ENCODE data around the gene LRRC8C.

Gene LRRC8C

DNA sequence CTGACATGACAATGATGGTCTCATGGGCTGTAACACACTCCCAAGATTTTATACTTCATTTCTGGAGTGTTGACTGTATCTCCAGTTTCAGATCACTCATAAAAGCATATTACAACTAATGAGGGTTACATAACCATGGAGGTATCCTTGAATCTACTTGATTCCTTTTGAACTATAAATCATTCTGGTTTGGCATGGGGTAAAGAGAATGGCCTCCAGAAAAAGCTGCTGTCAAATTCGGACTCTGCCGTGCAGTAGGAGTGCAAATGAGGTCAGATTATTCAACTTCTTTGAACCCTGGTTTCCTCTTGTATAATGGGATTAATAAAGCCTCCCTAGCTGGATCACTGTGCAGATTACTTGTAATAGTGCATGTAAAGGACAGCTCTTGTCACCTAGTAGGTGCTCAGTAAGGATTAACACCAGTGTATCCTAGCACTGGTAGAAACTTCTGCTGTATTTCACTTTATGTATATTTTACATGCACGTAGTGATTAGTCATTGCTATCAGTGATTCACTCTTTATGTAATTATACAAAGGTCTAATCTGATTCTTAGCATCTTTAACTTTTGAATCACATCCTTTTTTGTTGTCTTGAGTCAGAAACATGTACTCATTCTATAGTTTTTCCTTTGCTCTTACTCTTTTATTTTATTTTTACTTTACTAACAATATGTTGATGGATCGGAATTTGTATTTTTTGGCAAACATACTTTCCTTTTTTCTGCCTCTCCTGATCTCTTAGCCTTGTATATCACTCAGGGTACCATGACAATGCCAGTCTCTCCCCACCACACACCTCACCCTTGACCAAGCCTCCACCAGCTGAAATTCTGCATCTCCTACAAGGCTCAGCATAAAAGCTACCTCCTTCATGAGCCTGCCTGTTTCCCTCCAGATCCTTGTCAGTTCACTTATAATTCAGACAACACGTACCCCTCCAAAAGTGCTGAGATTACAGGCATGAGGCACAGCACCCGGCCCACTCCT, 3.2 kb downstream of the LRRC8C start:
- no peak for DNase-seq

DNA sequence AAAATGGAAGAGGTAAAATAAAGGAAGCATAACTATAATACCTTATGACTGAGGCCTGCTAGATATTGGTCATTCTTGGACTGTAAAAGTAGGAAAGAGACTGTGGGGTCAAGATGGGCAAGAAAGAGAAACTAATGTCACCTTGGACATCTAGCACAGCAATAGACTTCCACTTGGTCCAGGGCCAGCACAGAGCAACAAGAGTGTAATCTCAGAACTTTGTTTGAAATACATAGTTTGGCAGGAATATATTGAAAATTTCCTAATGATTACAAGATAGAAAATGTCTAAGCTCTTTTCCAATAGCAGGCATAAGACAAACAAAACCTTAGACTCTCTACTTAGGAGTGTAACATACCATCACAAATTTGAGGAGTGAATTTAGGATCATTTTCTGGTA, 4.6 kb downstream of the LRRC8C start:
- DNase-seq: no peak

DNA sequence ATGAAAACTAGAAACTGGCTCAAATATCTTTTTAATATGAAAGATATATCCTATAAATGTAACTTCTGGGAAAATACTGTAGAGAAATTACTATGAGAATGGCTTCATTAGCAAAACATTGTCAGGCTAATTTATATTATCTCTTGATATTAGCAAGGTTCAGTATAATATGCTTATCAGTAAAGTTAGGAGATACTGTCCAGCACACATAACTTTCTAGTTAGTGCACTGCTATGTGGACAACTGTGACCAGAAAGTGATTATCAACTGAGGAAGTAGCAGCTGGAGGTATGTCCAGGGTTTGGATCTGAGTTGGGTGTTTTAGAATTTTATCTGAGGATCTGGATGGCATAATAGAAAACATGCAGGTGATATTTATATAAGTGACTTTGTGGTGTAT, 7.5 kb downstream of the LRRC8C start:
- no peak for DNase-seq

DNA sequence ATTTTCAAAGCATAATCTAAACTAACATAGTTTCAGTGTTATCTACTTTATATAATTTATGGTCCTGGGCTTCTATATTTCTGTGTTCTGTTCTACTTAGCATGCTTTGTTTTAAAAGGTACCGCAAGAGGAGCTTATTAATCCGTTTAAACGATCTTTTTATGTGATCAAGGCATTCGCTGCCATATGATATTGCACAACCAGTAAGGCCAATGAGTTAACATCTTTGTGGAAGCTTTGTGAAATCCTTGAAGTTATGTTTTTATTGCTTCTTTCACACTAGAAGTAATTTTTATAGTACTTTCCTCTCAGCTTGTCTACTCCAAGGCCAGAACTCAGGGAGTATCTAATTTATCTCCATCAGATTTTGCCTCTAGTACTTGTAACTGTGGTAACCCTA, 8.9 kb downstream of the LRRC8C start:
- no peak for DNase-seq

DNA sequence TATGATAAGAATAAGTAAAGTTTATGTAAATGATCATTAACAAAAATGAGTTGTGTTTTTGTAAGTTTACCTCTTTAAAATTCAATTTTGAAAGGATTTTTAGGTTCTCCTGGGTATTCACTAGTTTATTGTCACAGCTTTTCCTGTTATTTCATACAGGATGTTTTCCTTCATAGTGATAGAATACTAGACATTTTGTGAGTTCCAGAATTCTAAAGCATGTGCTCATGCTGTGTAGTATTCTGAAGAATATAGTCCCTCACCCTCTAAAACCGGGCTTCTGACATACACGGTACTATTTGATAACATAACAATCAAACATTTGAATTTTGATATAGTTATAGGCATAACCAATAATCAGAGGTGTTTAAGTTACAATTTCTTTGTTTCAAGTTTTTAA, 10.7 kb downstream of the LRRC8C start:
- no peak for DNase-seq

DNA sequence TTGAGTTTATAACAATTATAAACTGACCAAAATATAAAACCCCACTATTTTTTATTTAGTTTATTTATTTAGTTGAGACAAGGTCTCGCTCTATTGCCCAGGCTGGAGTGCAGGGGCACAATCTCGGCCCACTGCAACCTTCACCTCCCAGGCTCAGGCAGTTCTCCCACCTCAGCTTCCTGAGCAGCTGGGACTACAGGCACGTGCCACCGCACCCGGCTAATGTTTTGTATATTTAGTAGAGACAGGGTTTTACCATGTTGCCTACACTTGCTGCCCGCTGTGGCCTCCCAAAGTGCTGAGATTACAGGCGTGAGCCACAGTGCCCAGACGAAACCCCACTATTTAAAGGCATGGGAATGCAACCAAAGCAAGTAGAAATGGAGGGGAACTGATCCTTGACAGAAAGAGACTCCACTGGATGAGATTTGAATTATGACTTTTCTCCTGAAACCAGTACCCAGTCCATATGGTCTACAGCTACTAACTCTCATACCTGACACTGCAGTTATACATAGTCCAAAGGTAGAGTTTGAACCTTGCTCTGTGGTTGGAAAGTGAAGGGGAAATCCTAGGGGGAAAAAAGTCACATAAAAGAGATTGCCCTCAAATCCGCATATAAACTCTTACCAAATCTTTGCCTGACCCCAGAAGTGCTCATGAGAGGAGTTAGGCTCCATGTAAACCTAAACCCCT, 11.3 kb downstream of the LRRC8C start:
- no peak for DNase-seq

DNA sequence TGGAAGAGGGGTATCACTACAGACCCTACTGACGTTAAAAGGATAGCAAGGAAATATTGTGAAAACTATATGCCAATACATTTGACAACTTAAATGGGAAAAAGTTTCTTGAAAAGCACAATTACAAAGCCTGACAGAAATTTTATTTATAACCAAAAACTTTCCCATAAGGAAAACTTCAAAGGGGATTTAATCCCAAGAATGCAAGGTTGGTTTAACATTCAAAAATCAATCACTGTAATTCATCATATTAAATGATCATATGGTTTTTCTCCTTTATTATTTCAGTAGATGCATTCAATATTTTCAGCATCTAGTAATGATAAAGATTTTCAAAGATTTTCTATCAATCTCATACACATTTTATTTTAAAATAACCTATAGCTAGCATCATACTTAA, 13.3 kb downstream of the LRRC8C start:
- no peak for DNase-seq

DNA sequence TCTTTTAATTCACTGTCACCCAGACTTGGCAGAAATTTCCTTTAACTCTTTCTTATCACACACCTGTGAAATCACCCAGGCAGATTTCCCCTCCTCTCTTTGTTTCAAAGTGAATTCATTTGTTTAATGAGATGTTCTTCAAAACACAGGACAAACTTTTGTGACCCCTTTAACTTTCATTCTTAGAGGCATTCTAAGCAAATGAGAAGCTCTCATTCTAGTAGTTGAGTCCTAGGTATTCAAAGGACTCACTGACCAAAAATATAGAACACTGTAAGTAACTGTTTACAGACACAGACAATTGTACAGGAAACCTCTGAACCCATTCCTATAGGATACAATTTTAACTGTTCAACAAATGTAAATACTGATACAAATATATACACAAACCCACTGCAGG, 16.9 kb downstream of the LRRC8C start:
- DNase-seq: no peak

DNA sequence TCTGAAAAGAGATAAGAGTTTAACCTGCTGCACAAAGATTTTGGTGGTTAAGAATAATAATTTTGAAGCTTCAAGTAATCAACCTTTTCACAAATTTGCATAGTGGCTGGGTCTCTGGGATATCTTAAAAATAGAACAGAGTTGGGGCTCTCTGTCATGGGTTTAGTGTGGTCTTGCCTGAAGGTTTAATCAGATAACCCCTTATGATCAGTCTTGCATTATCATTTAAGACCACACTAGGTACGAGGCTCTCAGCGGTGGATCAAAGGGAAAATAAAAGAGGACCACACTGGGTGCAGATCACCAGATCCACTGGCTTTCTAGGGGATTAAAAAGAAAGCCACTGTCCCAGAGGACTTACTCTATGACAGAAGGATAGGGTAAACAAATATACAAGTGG, 19.5 kb downstream of the LRRC8C start:
- no peak for DNase-seq

DNA sequence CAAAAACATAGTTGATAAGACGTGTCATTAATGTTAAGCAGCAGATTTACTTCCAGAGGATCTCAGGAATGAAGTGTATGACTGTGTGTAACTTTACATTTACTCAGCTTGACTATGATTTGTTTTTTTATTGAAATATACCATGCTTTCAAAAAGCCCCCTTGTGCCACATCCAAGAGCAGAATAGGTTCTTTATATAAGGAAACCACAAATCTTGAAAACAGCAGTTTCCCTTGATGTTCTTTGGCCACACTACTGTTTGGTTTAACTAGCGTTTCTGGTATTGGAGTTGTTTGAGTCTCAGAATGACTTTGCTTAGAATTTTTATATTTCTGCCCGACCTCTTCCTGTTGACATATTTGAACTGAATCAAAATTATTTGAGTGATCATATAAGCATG, 25.0 kb downstream of the LRRC8C start:
- DNase-seq: no peak

DNA sequence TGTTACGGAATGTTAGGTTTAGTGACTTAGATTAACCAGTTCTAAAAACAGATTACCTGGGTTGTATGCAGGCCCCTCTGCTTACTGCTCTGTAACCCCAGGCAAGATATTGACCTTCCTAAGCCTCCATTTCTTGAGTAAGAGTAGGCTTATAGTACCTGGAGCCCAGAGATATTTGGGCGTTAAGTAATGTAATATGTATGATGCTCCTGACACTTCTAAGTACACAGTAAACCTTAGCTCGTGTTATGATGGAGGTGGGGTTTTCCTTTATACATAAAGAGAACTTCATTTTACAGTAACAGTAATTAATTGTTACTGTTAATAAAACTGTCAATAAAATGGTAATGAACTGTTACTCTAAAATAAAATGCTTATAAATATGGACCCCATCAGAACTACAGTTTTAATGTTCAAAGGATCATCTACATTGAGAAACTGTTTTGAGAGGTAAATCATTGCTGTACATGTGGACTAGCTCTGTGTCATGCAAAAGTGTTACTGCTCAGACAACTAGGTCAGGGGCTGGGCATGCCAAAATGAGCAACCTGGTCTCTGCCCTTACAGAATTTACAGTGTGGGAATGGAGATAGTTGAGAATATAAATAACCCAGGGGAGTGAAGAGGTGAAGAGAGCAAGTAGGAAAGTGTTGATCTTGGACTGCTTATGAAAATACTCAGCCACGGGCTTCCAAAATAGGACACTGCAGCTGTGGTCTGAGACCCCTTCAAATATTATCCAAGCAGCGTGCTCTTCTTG, 26.6 kb downstream of the LRRC8C start:
- DNase-seq: no peak

DNA sequence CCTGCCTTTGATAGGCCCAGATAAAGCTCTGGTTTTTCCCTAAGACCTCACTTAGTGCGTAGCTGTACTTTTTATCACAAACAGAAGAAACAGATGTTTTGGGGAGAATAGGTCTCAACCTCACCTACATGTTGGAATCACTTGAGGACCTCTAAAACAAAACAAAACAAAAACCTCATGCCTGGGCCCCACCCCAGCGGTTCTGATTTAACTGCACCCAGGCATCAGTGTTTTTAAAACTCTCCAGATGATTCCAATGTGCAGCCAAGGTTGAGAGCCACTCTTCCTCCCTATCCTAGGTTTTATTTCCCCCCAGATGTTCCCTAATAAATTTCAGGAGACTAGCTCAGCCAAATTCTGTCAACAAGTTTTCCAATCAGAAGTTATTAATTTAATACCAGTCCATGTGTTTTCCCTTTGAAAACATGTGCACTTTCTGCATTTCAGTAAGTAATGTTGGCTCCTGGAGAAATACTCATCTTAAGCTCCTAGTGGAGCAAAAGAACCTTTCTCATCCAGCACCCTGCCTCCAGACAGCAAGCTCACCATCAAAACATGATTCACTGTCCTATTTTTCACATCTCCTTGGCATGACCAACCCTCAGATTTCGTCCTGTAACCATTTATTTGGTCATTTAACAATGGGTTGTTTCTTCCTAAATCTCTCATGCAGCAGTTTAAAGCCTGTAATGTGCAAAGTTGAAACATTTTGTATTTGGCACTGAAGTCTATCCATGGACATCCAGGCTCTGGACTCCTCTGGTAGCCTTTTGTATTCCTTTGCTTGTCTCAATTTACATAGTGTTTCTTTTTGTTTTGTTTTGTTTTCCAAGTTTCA, 27.5 kb downstream of the LRRC8C start:
- peak; percentile 34 for DNase-seq

DNA sequence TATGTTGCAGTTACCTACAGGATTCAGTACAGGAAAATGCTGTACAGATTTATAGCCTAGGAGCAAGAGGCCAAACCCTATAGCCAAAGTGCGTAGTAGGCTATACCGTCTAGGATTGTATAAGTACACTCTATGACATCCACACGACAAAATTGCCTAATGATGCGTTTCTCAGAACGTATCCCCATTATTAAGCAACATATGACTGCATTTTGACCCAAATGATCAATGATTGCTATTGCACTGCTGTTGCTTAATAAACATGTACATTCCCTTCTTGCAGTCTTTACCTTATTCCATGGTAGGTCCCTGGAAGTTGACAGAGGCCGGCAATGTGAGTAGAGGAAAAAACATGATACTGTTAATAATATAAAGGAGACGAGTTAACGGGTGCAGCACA, 33.0 kb downstream of the LRRC8C start:
- DNase-seq: no peak

DNA sequence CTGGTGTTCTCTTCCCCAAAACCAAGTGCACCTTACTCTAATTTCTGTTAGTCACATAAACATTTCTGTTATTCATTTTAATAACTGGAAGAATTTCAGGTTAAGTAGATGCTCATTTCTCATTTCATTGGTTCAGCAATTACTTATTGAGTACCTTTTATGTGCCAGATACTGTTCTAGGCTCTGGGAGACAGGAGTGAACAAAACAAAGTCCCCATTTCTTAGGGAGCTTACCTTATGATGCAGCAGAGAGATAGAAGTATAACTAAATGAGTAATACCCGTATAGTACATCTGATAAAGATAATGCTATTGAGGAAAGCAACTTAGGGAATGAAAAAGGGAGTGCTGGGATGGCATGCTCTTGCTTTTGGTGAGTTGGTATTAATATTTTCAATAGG, 33.7 kb downstream of the LRRC8C start:
- no peak for DNase-seq

DNA sequence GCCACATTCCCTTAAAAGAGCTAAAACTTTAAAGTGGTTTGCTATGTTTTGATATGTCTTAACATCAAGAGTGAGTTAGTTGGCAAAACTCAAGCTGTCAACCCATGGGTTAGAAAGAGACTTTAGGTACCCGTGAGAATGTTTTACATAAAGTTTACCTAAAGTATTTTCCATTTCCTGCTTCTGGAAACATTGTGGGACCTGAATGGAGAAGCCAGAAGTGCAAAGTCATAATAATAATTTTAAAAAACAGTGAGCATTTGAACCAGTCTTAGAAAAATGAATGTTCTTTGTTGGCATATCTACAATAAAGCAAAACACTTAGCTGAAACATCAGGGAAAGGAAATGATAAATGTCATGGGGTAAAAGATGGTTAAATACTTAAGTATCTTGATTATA, 34.8 kb downstream of the LRRC8C start:
- no peak for DNase-seq

DNA sequence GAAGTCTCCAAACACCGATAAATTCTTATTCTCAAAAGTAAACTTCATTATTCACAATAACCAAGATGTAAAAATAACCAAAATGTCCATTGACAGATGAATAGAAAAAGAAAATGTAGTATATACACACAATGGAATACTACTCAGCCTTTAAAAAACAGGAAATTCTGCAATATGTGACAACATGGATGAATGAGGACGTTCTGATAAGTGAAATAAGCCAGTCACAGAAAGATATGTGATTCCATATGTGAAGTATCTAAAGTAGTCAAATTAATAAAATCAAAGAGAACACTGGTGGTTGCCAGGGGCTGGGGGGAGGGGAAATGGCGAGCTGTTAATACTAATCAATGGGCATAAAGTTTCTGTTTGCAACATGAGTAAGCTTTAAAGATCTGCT, 36.0 kb downstream of the LRRC8C start:
- DNase-seq: no peak

DNA sequence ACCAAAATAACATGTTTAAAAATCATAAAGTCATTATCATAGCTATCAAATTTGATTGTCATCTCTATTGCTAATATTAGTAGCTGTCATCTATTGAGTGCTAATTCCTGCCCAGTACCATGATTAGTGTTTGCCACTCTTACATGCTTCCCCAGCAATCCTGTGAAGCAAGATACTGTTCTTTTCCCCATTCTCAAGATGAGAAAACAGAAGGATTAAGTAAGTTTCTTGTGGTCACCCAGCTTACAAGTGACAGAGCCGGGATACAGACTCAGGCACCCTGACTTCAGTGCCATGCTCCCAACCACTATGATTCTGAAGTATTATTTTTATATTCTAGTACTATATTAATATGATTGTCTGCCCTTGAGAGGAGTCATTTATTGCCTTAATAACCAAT, 36.5 kb downstream of the LRRC8C start:
- DNase-seq: no peak

DNA sequence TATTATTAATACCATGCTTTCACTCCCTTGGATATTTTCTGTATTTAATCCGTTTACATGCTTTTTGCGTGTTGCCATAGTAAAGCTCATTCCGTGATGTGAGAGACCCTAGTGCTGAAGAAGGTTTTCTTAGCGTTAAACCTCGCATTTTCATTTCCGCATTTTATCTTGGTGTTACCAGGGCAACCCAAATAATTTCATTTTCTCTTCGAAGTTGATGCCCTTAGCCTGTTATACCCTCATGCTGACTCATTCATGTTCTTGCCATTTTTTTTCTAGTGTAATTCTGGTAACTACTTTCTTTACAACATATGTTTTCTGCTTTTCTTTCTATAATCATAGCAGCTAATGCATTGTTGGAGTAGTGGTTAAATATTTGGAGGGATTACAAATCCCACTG, 37.2 kb downstream of the LRRC8C start:
- no peak for DNase-seq

DNA sequence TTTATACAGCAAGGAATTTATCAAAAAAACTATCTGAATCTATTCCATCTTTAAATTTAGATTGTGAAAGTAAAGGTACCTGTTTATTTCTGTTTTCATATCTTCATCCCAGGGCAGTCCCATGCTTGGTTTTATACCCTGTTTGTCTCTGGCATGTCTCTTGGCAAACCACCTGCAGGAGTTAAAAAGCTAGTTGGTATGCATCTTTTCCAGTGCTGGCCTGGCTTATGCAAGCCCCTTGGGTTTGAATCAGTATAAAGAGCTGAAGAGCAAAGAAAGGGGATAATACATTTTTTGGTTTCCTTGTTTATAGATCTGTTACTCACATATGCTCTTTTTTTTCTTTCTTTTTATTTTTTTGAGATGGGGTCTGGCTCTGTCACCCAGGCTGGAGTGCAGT, 37.8 kb downstream of the LRRC8C start:
- DNase-seq: no peak

DNA sequence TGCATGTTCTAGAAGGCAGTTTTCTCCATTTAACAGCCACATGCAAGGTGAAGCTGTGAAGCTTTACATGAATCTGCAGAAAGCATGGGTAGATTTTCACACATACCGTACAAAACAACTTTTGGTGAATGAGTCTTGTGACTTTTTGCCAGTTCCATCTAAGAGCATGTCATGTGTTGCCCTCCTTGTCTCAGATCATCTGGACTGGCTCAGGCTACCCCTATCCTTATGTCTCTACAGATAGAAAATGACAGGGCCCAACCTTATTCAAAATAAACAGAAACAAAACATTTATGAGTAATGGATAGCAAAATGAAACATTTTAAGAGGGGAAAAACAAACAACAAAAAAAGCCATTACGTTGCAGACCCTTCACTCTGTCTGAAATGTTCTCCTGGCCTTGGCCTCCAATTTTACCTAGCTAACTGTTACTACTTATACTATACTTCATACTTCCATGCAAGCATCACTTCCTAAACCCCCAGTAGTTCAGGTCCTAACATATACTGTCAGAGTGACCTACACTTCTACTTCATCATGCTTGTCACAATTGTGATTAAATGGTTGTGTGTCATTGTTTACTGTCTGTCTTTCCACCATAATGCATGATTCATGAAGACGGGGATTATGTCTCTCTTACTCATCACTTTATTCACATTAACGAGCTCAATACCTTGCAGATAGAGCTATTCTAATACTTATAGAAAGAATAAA, 39.0 kb downstream of the LRRC8C start:
- DNase-seq: no peak

DNA sequence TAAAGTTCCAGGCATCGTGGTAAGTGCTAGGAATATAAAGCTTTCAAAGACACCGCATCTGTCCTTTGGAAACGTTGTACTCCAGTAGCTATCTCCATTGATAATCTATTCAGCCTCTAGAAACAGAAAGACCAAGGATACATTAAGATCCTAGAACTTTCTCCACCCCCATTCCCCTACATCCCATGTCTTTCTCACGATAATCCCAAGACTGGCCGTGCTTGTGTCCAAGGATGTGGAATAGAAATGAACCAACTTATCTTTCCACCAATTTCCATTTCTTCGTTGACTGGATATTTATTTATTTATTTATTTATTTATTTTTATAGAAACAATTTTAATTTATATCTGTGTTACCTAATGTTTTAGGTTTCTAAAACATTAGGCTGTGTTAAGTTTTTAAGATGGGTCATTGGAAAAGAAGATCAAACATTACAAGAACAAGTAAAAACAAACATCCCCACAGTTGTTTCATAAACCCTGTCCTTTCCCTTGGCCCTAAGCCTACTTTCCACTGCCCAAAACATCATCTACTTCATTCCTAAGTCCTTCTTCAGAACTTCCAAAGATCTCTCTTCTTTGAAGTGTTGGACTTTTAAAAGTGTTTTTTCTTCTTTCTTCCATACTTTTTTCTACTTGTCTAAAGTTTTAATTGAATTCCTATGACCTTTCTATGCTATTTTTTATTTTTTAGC, 39.7 kb downstream of the LRRC8C start:
- DNase-seq: no peak

Data from femur (tissue), 1 donor.